ENCODE data around the gene PLN. TPM values are rescaled to one million over a fixed set of nuclear protein-coding genes. Genes with fewer than 3 reads are reported as not detected.

PLN gene
- polyA plus RNA-seq, 3 donors: 0.28 TPM; not detected in 2

GRCh38 chr6:118596774-118597320 is 48.8 kb downstream of the PLN start:
- H3K9me3 ChIP-seq (replicated peaks in 1 of 2; ENCODE audit: control insufficient read depth in 1 of 2, insufficient read depth in 1 of 2, low read length in 2 of 2): no peaks in the 10 kb centered on the region
- TF ChIP-seq CTCF (IDR thresholded peaks at IDR 0.05): no peak
- H3K27me3 Mint-ChIP-seq (ENCODE audit: low read depth in 3 of 3): no peaks in the 10 kb centered on the region
- H3K27me3 ChIP-seq (ENCODE audit: control insufficient read depth in 2 of 2, insufficient read depth in 2 of 2, low read length in 2 of 2): no peaks in the 10 kb centered on the region
- H3K9ac ChIP-seq (ENCODE audit: insufficient read depth, low read length, poor library complexity, severe bottlenecking): no peak overlapping the region
- peaks cover 98% of the 10 kb centered on the region for H4K20me1 ChIP-seq (ENCODE audit: insufficient read depth, low read length)
- intact Hi-C loops (cut with micrococcal nuclease): no loop called here
- H2AFZ ChIP-seq (ENCODE audit: insufficient read depth, low read depth, low read length, poor library complexity, severe bottlenecking): no peak overlapping the region
- no peak overlapping the region for H3K27ac Mint-ChIP-seq
- no peaks in the 10 kb centered on the region for H3K4me1 ChIP-seq (ENCODE audit: control insufficient read depth in 1 of 2, insufficient read depth in 2 of 2, low read length in 2 of 2)
- no peaks in the 10 kb centered on the region for H3K36me3 ChIP-seq (replicated peaks in 1 of 2; ENCODE audit: control insufficient read depth in 1 of 2, insufficient read depth in 2 of 2, low read length in 2 of 2)
- no peak overlapping the region for H3K4me3 ChIP-seq (replicated peaks in 1 of 3; ENCODE audit: low read depth in 2 of 3, low read length in 3 of 3)
- no peak overlapping the region for H3K27ac ChIP-seq (ENCODE audit: low read depth in 1 of 2, low read length in 2 of 2)
- H3K4me3 Mint-ChIP-seq: no peak overlapping the region
- no peak for DNase-seq
- peaks cover 6% of the 10 kb centered on the region for H3K4me1 Mint-ChIP-seq
- WGBS (ENCODE audit: insufficient coverage): 100% methylated on average over 1 of the region's 5 CpGs
- H3K79me2 ChIP-seq (ENCODE audit: insufficient read depth, low read length): peaks cover 23% of the 10 kb centered on the region
- H3K36me3 Mint-ChIP-seq: peaks cover 6 to 7% of the 10 kb centered on the region in 2 donors
- no peak overlapping the region for H3K4me2 ChIP-seq (replicated peaks; ENCODE audit: extremely low read depth, low read length, poor library complexity, severe bottlenecking)
- peaks cover 0 to 9% (median 5%) of the 10 kb centered on the region in 7 donors for H3K9me3 Mint-ChIP-seq

GRCh38 chr6:118597636-118598035 is 49.5 kb downstream of the PLN start:
- no peak for DNase-seq
- Mint-ChIP-seq H3K9me3 (peaks cover 0 to 9% (median 5%) of the 10 kb centered on the region in 7 donors), H3K27ac (no peak overlapping the region), H3K4me1 (peaks cover 6% of the 10 kb centered on the region), H3K27me3 (ENCODE audit: low read depth in 3 of 3) (no peaks in the 10 kb centered on the region), H3K36me3 (peaks cover 9 to 10% of the 10 kb centered on the region in 2 donors), H3K4me3 (no peak overlapping the region)
- WGBS (ENCODE audit: insufficient coverage): 100% methylated on average over 2 of the region's 3 CpGs
- Histone ChIP-seq H3K36me3 (replicated peaks in 1 of 2; ENCODE audit: control insufficient read depth in 1 of 2, insufficient read depth in 2 of 2, low read length in 2 of 2) (no peaks in the 10 kb centered on the region), H3K9ac (ENCODE audit: insufficient read depth, low read length, poor library complexity, severe bottlenecking) (no peak overlapping the region), H3K27ac (ENCODE audit: low read depth in 1 of 2, low read length in 2 of 2) (no peak overlapping the region), H2AFZ (ENCODE audit: insufficient read depth, low read depth, low read length, poor library complexity, severe bottlenecking) (no peak overlapping the region), H4K20me1 (ENCODE audit: insufficient read depth, low read length) (peaks cover 99% of the 10 kb centered on the region), H3K9me3 (replicated peaks in 1 of 2; ENCODE audit: control insufficient read depth in 1 of 2, insufficient read depth in 1 of 2, low read length in 2 of 2) (no peaks in the 10 kb centered on the region), H3K27me3 (ENCODE audit: control insufficient read depth in 2 of 2, insufficient read depth in 2 of 2, low read length in 2 of 2) (no peaks in the 10 kb centered on the region), H3K4me1 (ENCODE audit: control insufficient read depth in 1 of 2, insufficient read depth in 2 of 2, low read length in 2 of 2) (no peaks in the 10 kb centered on the region), H3K4me2 (replicated peaks; ENCODE audit: extremely low read depth, low read length, poor library complexity, severe bottlenecking) (no peak overlapping the region), H3K79me2 (ENCODE audit: insufficient read depth, low read length) (peaks cover 23% of the 10 kb centered on the region), H3K4me3 (replicated peaks in 1 of 3; ENCODE audit: low read depth in 2 of 3, low read length in 3 of 3) (no peak overlapping the region)
- intact Hi-C loops (cut with micrococcal nuclease): no loop called here
- TF ChIP-seq CTCF (IDR thresholded peaks at IDR 0.05): no peak

Measured in CD14-positive monocyte (primary cell).